IMR-90 (cell line): ENCODE measurements around the gene KDM4B. TPM values are rescaled to one million over a fixed set of nuclear protein-coding genes. Genes with fewer than 3 reads are reported as not detected.

Experiments
- ATAC-seq: fragments of 200-7000 bp; cut with Tn5 transposase; 2 replicates; pipeline ENCODE4 v1.9.1; 2020; ENCODE audit warnings: low read depth, mild to moderate bottlenecking, moderate library complexity
- BruUV-seq: library from RNA; stranded (reverse); fragments of 400-500 nt; replicated peaks from 2 replicates; lab custom pipeline; 2021; lab: Mats Ljungman, UMichigan
- CTCF ChIA-PET: fragments of 300-600 bp; formaldehyde crosslinking; extraction: SDS; loops from one replicate; lab custom pipeline; 2021; ENCODE audit warnings: antibody characterized with exemption; lab: Yijun Ruan, JAX
- POLR2A ChIA-PET: fragments of 300-600 bp; sonication (Branson Sonifier 250); formaldehyde crosslinking; loops from one replicate; lab custom pipeline; 2022; ENCODE audit warnings: antibody characterized with exemption; ENCODE audit not compliant: unreplicated experiment; lab: Charles Lee
- DNase-seq: peaks from one replicate; pipeline ENCODE4 v3.0.0; 2013
- H2AFZ ChIP-seq: replicated peaks from 2 replicates; pipeline ENCODE3; 2013; ENCODE audit warnings: low read length, mild to moderate bottlenecking; ENCODE audit not compliant: poor library complexity
- H2AK5ac ChIP-seq: 2 replicates; pipeline ENCODE4 v1.6.1; 2013; ENCODE audit warnings: low read depth, low read length, inconsistent platforms
- H2AK9ac ChIP-seq: replicated peaks from 2 replicates; pipeline ENCODE3; 2013; ENCODE audit warnings: mild to moderate bottlenecking, low read depth, low read length, moderate library complexity; ENCODE audit not compliant: poor library complexity
- H2BK120ac ChIP-seq: 2 replicates; pipeline ENCODE4 v1.6.1; 2013; ENCODE audit warnings: low read depth, low read length, inconsistent platforms
- H2BK15ac ChIP-seq: 3 replicates; pipeline ENCODE4 v1.6.1; 2013; ENCODE audit warnings: low read depth, low read length, inconsistent platforms
- H2BK20ac ChIP-seq: 2 replicates; pipeline ENCODE4 v1.6.1; 2013; ENCODE audit warnings: low read depth, mild to moderate bottlenecking, inconsistent platforms, low read length, moderate library complexity
- H2BK5ac ChIP-seq: 2 replicates; pipeline ENCODE4 v1.6.1; 2013; ENCODE audit warnings: mild to moderate bottlenecking, low read depth, low read length, inconsistent platforms; ENCODE audit not compliant: poor library complexity, severe bottlenecking
- H3K14ac ChIP-seq: replicated peaks from 2 replicates; pipeline ENCODE4 v1.6.1; 2013; ENCODE audit warnings: low read depth, low read length, inconsistent platforms
- H3K18ac ChIP-seq: 2 replicates; pipeline ENCODE4 v1.6.1; 2013; ENCODE audit warnings: low read depth, low read length, control low read depth
- H3K23ac ChIP-seq: 2 replicates; pipeline ENCODE4 v1.6.1; 2013; ENCODE audit warnings: low read depth, low read length, inconsistent platforms
- H3K27ac ChIP-seq: 2 replicates; pipeline ENCODE4 v1.5.1; 2013; ENCODE audit warnings: mild to moderate bottlenecking, control low read depth, low read length; ENCODE audit not compliant: insufficient read depth
- H3K27me3 ChIP-seq: 2 replicates; pipeline ENCODE4 v1.6.1; 2013; ENCODE audit warnings: low read length; ENCODE audit not compliant: control insufficient read depth, insufficient read depth
- H3K36me3 ChIP-seq: 2 replicates; pipeline ENCODE4 v1.6.1; 2013; ENCODE audit warnings: low read length, mixed read lengths; ENCODE audit not compliant: control insufficient read depth, insufficient read depth
- H3K4ac ChIP-seq: 2 replicates; pipeline ENCODE4 v1.6.1; 2013; ENCODE audit warnings: low read depth, low read length, inconsistent platforms
- H3K4me1 ChIP-seq: 2 replicates; pipeline ENCODE4 v1.6.1; 2013; ENCODE audit warnings: low read length, mixed read lengths; ENCODE audit not compliant: control insufficient read depth, insufficient read depth
- H3K4me2 ChIP-seq: 2 replicates; pipeline ENCODE4 v1.6.1; 2013; ENCODE audit warnings: low read depth, mild to moderate bottlenecking, control low read depth, low read length, moderate library complexity
- H3K4me3 ChIP-seq: 2 replicates; pipeline ENCODE4 v1.5.1; 2013; ENCODE audit warnings: low read depth, mild to moderate bottlenecking, control low read depth, low read length, moderate library complexity; ENCODE audit not compliant: insufficient read depth
- H3K56ac ChIP-seq: 2 replicates; pipeline ENCODE4 v1.6.1; 2013; ENCODE audit warnings: low read length, inconsistent platforms; ENCODE audit not compliant: insufficient read depth; ENCODE audit errors: extremely low read depth
- H3K79me1 ChIP-seq, 2 experiments: 2 replicates each; pipeline ENCODE4 v1.6.1; 2013; ENCODE audit warnings: low read length in 2 of 2, inconsistent platforms in 1 of 2, low read depth in 1 of 2
- H3K9ac ChIP-seq: 2 replicates; pipeline ENCODE4 v1.6.1; 2013; ENCODE audit warnings: low read depth, low read length, control low read depth
- H3K9me1 ChIP-seq: 2 replicates; pipeline ENCODE4 v1.6.1; 2013; ENCODE audit warnings: low read length, inconsistent platforms; ENCODE audit not compliant: insufficient read depth
- H3K9me3 ChIP-seq: 2 replicates; pipeline ENCODE4 v1.6.1; 2013; ENCODE audit warnings: low read length; ENCODE audit not compliant: control insufficient read depth, insufficient read depth
- H4K20me1 ChIP-seq: 2 replicates; pipeline ENCODE4 v1.6.1; 2013; ENCODE audit warnings: low read length, inconsistent platforms; ENCODE audit not compliant: insufficient read depth
- H4K5ac ChIP-seq: 2 replicates; pipeline ENCODE4 v1.6.1; 2013; ENCODE audit warnings: mild to moderate bottlenecking, low read depth, low read length, control low read depth
- H4K8ac ChIP-seq, 2 experiments: 2 replicates each; pipeline ENCODE4 v1.6.1; 2013; ENCODE audit warnings: low read depth in 2 of 2, low read length in 2 of 2, control low read depth in 1 of 2, inconsistent platforms in 1 of 2
- H4K91ac ChIP-seq: 2 replicates; pipeline ENCODE4 v1.6.1; 2013; ENCODE audit warnings: low read depth, low read length, inconsistent platforms; ENCODE audit not compliant: insufficient read depth
- BHLHE40 ChIP-seq: fragments of 150-350 bp; IDR thresholded peaks from 2 replicates; pipeline ENCODE4 v1.6.1; 2016; ENCODE audit warnings: mild to moderate bottlenecking, low read depth, low read length
- CEBPB ChIP-seq: IDR thresholded peaks from 2 replicates; pipeline ENCODE4 v1.6.1; 2012; ENCODE audit warnings: low read depth, low read length, improper control_type of control experiment
- CHD1 ChIP-seq: IDR thresholded peaks from 2 replicates; pipeline ENCODE4 v1.6.1; 2012; ENCODE audit warnings: low read depth, low read length, improper control_type of control experiment
- CTCF ChIP-seq: conservative IDR thresholded peaks from 2 replicates; pipeline ENCODE4 v1.5.1; 2012; ENCODE audit warnings: mild to moderate bottlenecking, low read depth, low read length, improper control_type of control experiment
- ELK1 ChIP-seq: fragments of 150-350 bp; IDR thresholded peaks from 2 replicates; pipeline ENCODE4 v1.6.1; 2016; ENCODE audit warnings: low read depth, mild to moderate bottlenecking, low read length, moderate library complexity, borderline replicate concordance
- MAFK ChIP-seq: IDR thresholded peaks from 2 replicates; pipeline ENCODE4 v1.6.1; 2012; ENCODE audit warnings: low read depth, low read length, improper control_type of control experiment
- MAZ ChIP-seq: IDR thresholded peaks from 2 replicates; pipeline ENCODE4 v1.6.1; 2012; ENCODE audit warnings: low read depth, mild to moderate bottlenecking, low read length, improper control_type of control experiment, moderate library complexity, borderline replicate concordance
- MXI1 ChIP-seq: IDR thresholded peaks from 2 replicates; pipeline ENCODE4 v1.6.1; 2012; ENCODE audit warnings: low read depth, mild to moderate bottlenecking, low read length, moderate library complexity, borderline replicate concordance
- NFE2L2 ChIP-seq: fragments of 150-350 bp; IDR thresholded peaks from 2 replicates; pipeline ENCODE4 v1.6.1; 2016; ENCODE audit warnings: low read depth, mild to moderate bottlenecking, low read length
- RAD21 ChIP-seq: IDR thresholded peaks from 2 replicates; pipeline ENCODE4 v1.6.1; 2012; ENCODE audit warnings: low read length, improper control_type of control experiment
- RCOR1 ChIP-seq: IDR thresholded peaks from 2 replicates; pipeline ENCODE4 v1.6.1; 2012; ENCODE audit warnings: mild to moderate bottlenecking, low read length, improper control_type of control experiment; ENCODE audit not compliant: insufficient replicate concordance
- SMC3 ChIP-seq: fragments of 150-350 bp; IDR thresholded peaks from 2 replicates; pipeline ENCODE4 v1.6.1; 2016; ENCODE audit warnings: low read depth, mild to moderate bottlenecking, antibody characterized with exemption, low read length, moderate library complexity
- WGBS, 2 experiments: methylation state at CpG; one replicate each; pipeline versions ENCODE4 v1.1.5 to v1.1.7; 2013; ENCODE audit warnings: missing lambda C conversion rate in 2 of 2; ENCODE audit not compliant: insufficient read length in 1 of 2; ENCODE audit errors: extremely low coverage in 2 of 2; 5-methylcytosine and 5-hydroxymethylcytosine counted together
- dilution Hi-C: fragments of 300-500 bp; cut with HindIII; formaldehyde crosslinking; loops from one replicate; pipeline ENCODE4 v1.14.3; 2018; ENCODE audit warnings: low sequenced_read_pairs; ENCODE audit not compliant: unreplicated experiment
- in situ Hi-C: fragments of 300-500 bp; cut with MboI; formaldehyde crosslinking; loops from 3 replicates; pipeline ENCODE4 v1.14.3; 2019; ENCODE audit warnings: low sequenced_read_pairs, inconsistent platforms, mixed read lengths
- intact Hi-C: fragments of 100-400 bp; cut with micrococcal nuclease; formaldehyde crosslinking; loops from 2 replicates; pipeline ENCODE4 v1.10.0; 2022
- polyA plus RNA-seq, 3 experiments: library from polyadenylated mRNA; depleted of rRNA; stranded (reverse); fragments of >200 nt; gene quantifications; 2 replicates each; pipeline ENCODE4 v1.2.3, GENCODE V29; 2012; ENCODE audit warnings: low replicate concordance in 1 of 3
- total RNA-seq: library from RNA; depleted of rRNA; stranded (reverse); fragments of >200 nt; gene quantifications from 2 replicates; pipeline ENCODE4 v1.2.3, GENCODE V29; 2012
- TF ChIP-seq, protein P1 (sequence below): fragments of 150-350 bp; IDR thresholded peaks from 2 replicates; pipeline ENCODE4 v1.6.1; 2017; ENCODE audit warnings: mild to moderate bottlenecking, antibody characterized with exemption, low read length, low read depth

Gene KDM4B
- total and polyA plus RNA-seq, 2 of the 4 experiments (the other 2 are of a cell fraction), result 5.0 to 17.9 TPM

- no peak overlapping the region for H2AK5ac ChIP-seq
- H2AK9ac ChIP-seq, result peak overlapping the region; percentile 63
- H4K8ac ChIP-seq, result no peak overlapping the region
- no peak overlapping the region for H3K27ac ChIP-seq
- intact Hi-C loops, result no loop called here
- in situ Hi-C loops, result no loop called here
- H3K4ac ChIP-seq, result no peak overlapping the region
- BruUV-seq, result no TSS peak
- no peak overlapping the region for H3K14ac ChIP-seq
- peaks cover 10% of the 10 kb centered on the region for H3K9me3 ChIP-seq
- no peak overlapping the region for H2BK120ac ChIP-seq
- no peak overlapping the region for H4K5ac ChIP-seq
- no peaks in the 10 kb centered on the region for H3K4me1 ChIP-seq
- DNase-seq, result peak; percentile 41
- 55% methylated on average over 9 of the region's 34 CpGs; no CpG with 5 or more reads in 1 of the 2 experiments for WGBS, 2 experiments
- H3K36me3 ChIP-seq, result peaks cover 60% of the 10 kb centered on the region
- dilution Hi-C loops, result no loop called here
- no peak overlapping the region for H3K23ac ChIP-seq
- peaks cover 50% of the 10 kb centered on the region for H4K20me1 ChIP-seq
- H3K4me2 ChIP-seq, result no peak overlapping the region
- no peak overlapping the region for H4K91ac ChIP-seq
- H2BK5ac ChIP-seq, result no peak overlapping the region
- H3K9me1 ChIP-seq, result peaks cover 6% of the 10 kb centered on the region; the same call in 1 of the 2 replicates
- no peak overlapping the region for H3K9ac ChIP-seq
- no peak overlapping the region for H2AFZ ChIP-seq
- no peak overlapping the region for H3K56ac ChIP-seq
- CTCF ChIA-PET, result interaction anchor here (0.7 kb wide), 1 partner anchor 10 kb away, joined by 3 read pairs; no protein-coding TSS in a partner anchor
- peaks cover 18 to 62% of the 10 kb centered on the region in 2 experiments for H3K79me1 ChIP-seq
- no peak overlapping the region for H2BK15ac ChIP-seq
- H3K27me3 ChIP-seq, result no peaks in the 10 kb centered on the region
- POLR2A ChIA-PET, result no interaction called here
- no peak overlapping the region for H3K18ac ChIP-seq
- no peak for TF ChIP-seq SMC3
- no peak for TF ChIP-seq BHLHE40
- TF ChIP-seq, protein P1, sequence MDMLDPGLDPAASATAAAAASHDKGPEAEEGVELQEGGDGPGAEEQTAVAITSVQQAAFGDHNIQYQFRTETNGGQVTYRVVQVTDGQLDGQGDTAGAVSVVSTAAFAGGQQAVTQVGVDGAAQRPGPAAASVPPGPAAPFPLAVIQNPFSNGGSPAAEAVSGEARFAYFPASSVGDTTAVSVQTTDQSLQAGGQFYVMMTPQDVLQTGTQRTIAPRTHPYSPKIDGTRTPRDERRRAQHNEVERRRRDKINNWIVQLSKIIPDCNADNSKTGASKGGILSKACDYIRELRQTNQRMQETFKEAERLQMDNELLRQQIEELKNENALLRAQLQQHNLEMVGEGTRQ, result no peak
- TF ChIP-seq CTCF, result no peak
- TF ChIP-seq CEBPB, result no peak
- TF ChIP-seq NFE2L2, result no peak
- TF ChIP-seq RAD21, result no peak
- no peak for TF ChIP-seq MXI1
- no peak for TF ChIP-seq ELK1
- TF ChIP-seq MAZ, result no peak
- no peak for TF ChIP-seq MAFK
- no peak for TF ChIP-seq RCOR1
- TF ChIP-seq CHD1, result no peak
- H2BK20ac ChIP-seq, result no peak overlapping the region
- no peak overlapping the region for H3K4me3 ChIP-seq
- peak; percentile 40 for ATAC-seq
Observed at GRCh38 chr19:5058521-5059212, 89.8 kb downstream of the KDM4B start.
